Activated naive CD4-positive, alpha-beta T cell treated with anti-CD3 and anti-CD28 coated beads, Interleukin-2, amount 10 ng/mL, durations not matched to agents 7 days and 5 days (primary cell): ENCODE measurements around the gene USP43.
"Not testable (repeated sequence)": the region's sequence is repeated elsewhere in the genome, so short reads cannot be mapped to it uniquely, and the experiment has no call there.

Experiments
- CTCF ChIA-PET: fragments of 350-600 bp; sonication (Branson Sonifier 250); formaldehyde crosslinking; loops from one replicate; lab custom pipeline; 2021; ENCODE audit warnings: antibody characterized with exemption; lab: Charles Lee
- DNase-seq: peaks from one replicate; pipeline ENCODE4 v3.0.0-alpha.2; 2020
- H3K27ac Mint-ChIP-seq: one replicate; pipeline ENCODE4 v1.8.0; 2021; ENCODE audit warnings: mild to moderate bottlenecking, moderate library complexity, mixed read lengths
- H3K27me3 Mint-ChIP-seq: one replicate; pipeline ENCODE4 v1.8.0; 2021; ENCODE audit warnings: mild to moderate bottlenecking, mixed read lengths
- H3K36me3 Mint-ChIP-seq: one replicate; pipeline ENCODE4 v1.8.0; 2021; ENCODE audit warnings: mixed read lengths
- H3K4me1 Mint-ChIP-seq: one replicate; pipeline ENCODE4 v1.8.0; 2021; ENCODE audit warnings: mixed read lengths
- H3K4me3 Mint-ChIP-seq: one replicate; pipeline ENCODE4 v1.8.0; 2021; ENCODE audit warnings: mild to moderate bottlenecking, moderate library complexity, mixed read lengths
- H3K9me3 Mint-ChIP-seq: one replicate; pipeline ENCODE4 v1.8.0; 2021; ENCODE audit warnings: mixed read lengths

Gene USP43

GRCh38 chr17:9644910-9645751 lies at the start of gene USP43:
TSS of gene USP43 (plus strand) at chr17:9645517. CDS start at chr17:9645633, 116 bp downstream.
- H3K27ac Mint-ChIP-seq: no peak within 1 kb of the TSS
- DNase-seq: peak; percentile 27
- CTCF ChIA-PET: no interaction called here

GRCh38 chr17:9597638-9598037 lies 47.7 kb upstream of the USP43 start:
- H3K4me1 Mint-ChIP-seq, CTCF ChIA-PET, H3K9me3 Mint-ChIP-seq, H3K27ac Mint-ChIP-seq, DNase-seq, H3K36me3 Mint-ChIP-seq, H3K4me3 Mint-ChIP-seq, H3K27me3 Mint-ChIP-seq: not testable (repeated sequence)

More at GRCh38 chr17:9644910-9645751, at the start of gene USP43:
- Mint-ChIP-seq H3K27me3 (peaks cover 64% of the 10 kb centered on the region), H3K4me1 (peaks cover 17% of the 10 kb centered on the region), H3K4me3 (peak within 1 kb of the TSS; percentile 69), H3K36me3 (peaks cover 2% of the 10 kb centered on the region), H3K9me3 (no peaks in the 10 kb centered on the region)

- Mint-ChIP-seq H3K9me3 (no peaks in the 10 kb centered on the region), H3K4me3 (no peak overlapping the region), H3K4me1 (no peaks in the 10 kb centered on the region), H3K36me3 (no peaks in the 10 kb centered on the region), H3K27me3 (peaks cover 4% of the 10 kb centered on the region), H3K27ac (no peak overlapping the region)
- DNase-seq: no peak
- CTCF ChIA-PET: no interaction called here
Observed at GRCh38 chr17:9598661-9599060, 46.7 kb upstream of the USP43 start.

- CTCF ChIA-PET: not testable (repeated sequence)
Observed at GRCh38 chr17:9604583-9604982, 40.7 kb upstream of the USP43 start.

GRCh38 chr17:9606453-9606852 lies 38.9 kb upstream of the USP43 start:
- H3K27ac Mint-ChIP-seq: no peak overlapping the region
- H3K27me3 Mint-ChIP-seq: no peaks in the 10 kb centered on the region
- no peak for DNase-seq
- no peaks in the 10 kb centered on the region for H3K36me3 Mint-ChIP-seq
- H3K4me3 Mint-ChIP-seq: no peak overlapping the region
- CTCF ChIA-PET: no interaction called here
- no peaks in the 10 kb centered on the region for H3K4me1 Mint-ChIP-seq
- H3K9me3 Mint-ChIP-seq: no peaks in the 10 kb centered on the region

More at GRCh38 chr17:9604583-9604982, 40.7 kb upstream of the USP43 start:
- H3K4me3 Mint-ChIP-seq, H3K36me3 Mint-ChIP-seq, H3K4me1 Mint-ChIP-seq, H3K27me3 Mint-ChIP-seq, H3K27ac Mint-ChIP-seq, DNase-seq, H3K9me3 Mint-ChIP-seq: not testable (repeated sequence)

GRCh38 chr17:9607058-9607457 lies 38.3 kb upstream of the USP43 start:
- H3K4me3 Mint-ChIP-seq, H3K36me3 Mint-ChIP-seq, CTCF ChIA-PET, H3K27ac Mint-ChIP-seq, DNase-seq, H3K4me1 Mint-ChIP-seq, H3K9me3 Mint-ChIP-seq, H3K27me3 Mint-ChIP-seq: not testable (repeated sequence)

- H3K9me3 Mint-ChIP-seq: no peaks in the 10 kb centered on the region
- H3K4me3 Mint-ChIP-seq: no peak overlapping the region
- no peaks in the 10 kb centered on the region for H3K36me3 Mint-ChIP-seq
- H3K4me1 Mint-ChIP-seq: no peaks in the 10 kb centered on the region
- no peak for DNase-seq
- CTCF ChIA-PET: no interaction called here
- H3K27ac Mint-ChIP-seq: no peak overlapping the region
- no peaks in the 10 kb centered on the region for H3K27me3 Mint-ChIP-seq
Observed at GRCh38 chr17:9611557-9611956, 33.8 kb upstream of the USP43 start.

- no peaks in the 10 kb centered on the region for H3K36me3 Mint-ChIP-seq
Observed at GRCh38 chr17:9612006-9612405, 33.3 kb upstream of the USP43 start.

GRCh38 chr17:9615486-9615885 lies 29.8 kb upstream of the USP43 start:
- CTCF ChIA-PET: no interaction called here
- H3K27me3 Mint-ChIP-seq: no peaks in the 10 kb centered on the region
- H3K4me3 Mint-ChIP-seq: no peak overlapping the region
- H3K9me3 Mint-ChIP-seq: no peaks in the 10 kb centered on the region
- H3K27ac Mint-ChIP-seq: no peak overlapping the region
- H3K4me1 Mint-ChIP-seq: no peaks in the 10 kb centered on the region
- DNase-seq: no peak
- no peaks in the 10 kb centered on the region for H3K36me3 Mint-ChIP-seq

More at GRCh38 chr17:9612006-9612405, 33.3 kb upstream of the USP43 start:
- no peaks in the 10 kb centered on the region for H3K27me3 Mint-ChIP-seq
- DNase-seq: no peak
- no peaks in the 10 kb centered on the region for H3K9me3 Mint-ChIP-seq
- no peak overlapping the region for H3K4me3 Mint-ChIP-seq
- no peaks in the 10 kb centered on the region for H3K4me1 Mint-ChIP-seq
- H3K27ac Mint-ChIP-seq: no peak overlapping the region
- CTCF ChIA-PET: no interaction called here

GRCh38 chr17:9622961-9623360 lies 22.4 kb upstream of the USP43 start:
- DNase-seq: no peak
- H3K36me3 Mint-ChIP-seq: no peaks in the 10 kb centered on the region
- H3K9me3 Mint-ChIP-seq: peaks cover 3% of the 10 kb centered on the region
- peaks cover 4% of the 10 kb centered on the region for H3K27me3 Mint-ChIP-seq
- no peak overlapping the region for H3K27ac Mint-ChIP-seq
- H3K4me1 Mint-ChIP-seq: no peaks in the 10 kb centered on the region
- no peak overlapping the region for H3K4me3 Mint-ChIP-seq
- CTCF ChIA-PET: no interaction called here

GRCh38 chr17:9628509-9628908 lies 16.8 kb upstream of the USP43 start:
- DNase-seq: no peak
- H3K27ac Mint-ChIP-seq: no peak overlapping the region
- CTCF ChIA-PET: no interaction called here
- no peaks in the 10 kb centered on the region for H3K36me3 Mint-ChIP-seq
- no peak overlapping the region for H3K4me3 Mint-ChIP-seq
- no peaks in the 10 kb centered on the region for H3K4me1 Mint-ChIP-seq
- H3K9me3 Mint-ChIP-seq: peaks cover 3% of the 10 kb centered on the region
- peaks cover 11% of the 10 kb centered on the region for H3K27me3 Mint-ChIP-seq

GRCh38 chr17:9632741-9633140 lies 12.6 kb upstream of the USP43 start:
- Mint-ChIP-seq H3K36me3 (no peaks in the 10 kb centered on the region), H3K9me3 (no peaks in the 10 kb centered on the region), H3K27ac (no peak overlapping the region), H3K4me3 (no peak overlapping the region), H3K27me3 (peaks cover 9% of the 10 kb centered on the region), H3K4me1 (no peaks in the 10 kb centered on the region)
- DNase-seq: no peak
- CTCF ChIA-PET: no interaction called here

- Mint-ChIP-seq H3K27me3 (peaks cover 13% of the 10 kb centered on the region), H3K4me3 (no peak overlapping the region)
- CTCF ChIA-PET: no interaction called here
Observed at GRCh38 chr17:9635340-9635739, 10.0 kb upstream of the USP43 start.

GRCh38 chr17:9636501-9636900 lies 8.8 kb upstream of the USP43 start:
- no peak for DNase-seq
- Mint-ChIP-seq H3K4me1 (no peaks in the 10 kb centered on the region), H3K9me3 (no peaks in the 10 kb centered on the region), H3K36me3 (no peaks in the 10 kb centered on the region), H3K4me3 (no peak overlapping the region), H3K27ac (no peak overlapping the region), H3K27me3 (peaks cover 12% of the 10 kb centered on the region)
- CTCF ChIA-PET: no interaction called here

More at GRCh38 chr17:9635340-9635739, 10.0 kb upstream of the USP43 start:
- DNase-seq: no peak
- Mint-ChIP-seq H3K9me3 (no peaks in the 10 kb centered on the region), H3K36me3 (no peaks in the 10 kb centered on the region), H3K27ac (no peak overlapping the region), H3K4me1 (no peaks in the 10 kb centered on the region)

GRCh38 chr17:9640388-9640787 lies 4.9 kb upstream of the USP43 start:
- H3K4me1 Mint-ChIP-seq, H3K9me3 Mint-ChIP-seq, DNase-seq, H3K27ac Mint-ChIP-seq, H3K4me3 Mint-ChIP-seq, CTCF ChIA-PET, H3K36me3 Mint-ChIP-seq: not testable (repeated sequence)
- peaks cover 36% of the 10 kb centered on the region for H3K27me3 Mint-ChIP-seq
